Measurements from ENCODE around the gene ANAPC4. TPM values are rescaled to one million over a fixed set of nuclear protein-coding genes. Genes with fewer than 3 reads are reported as not detected.

The ANAPC4 gene
- total RNA-seq, 1 donor from 2014 or later: 41.3 TPM

DNA sequence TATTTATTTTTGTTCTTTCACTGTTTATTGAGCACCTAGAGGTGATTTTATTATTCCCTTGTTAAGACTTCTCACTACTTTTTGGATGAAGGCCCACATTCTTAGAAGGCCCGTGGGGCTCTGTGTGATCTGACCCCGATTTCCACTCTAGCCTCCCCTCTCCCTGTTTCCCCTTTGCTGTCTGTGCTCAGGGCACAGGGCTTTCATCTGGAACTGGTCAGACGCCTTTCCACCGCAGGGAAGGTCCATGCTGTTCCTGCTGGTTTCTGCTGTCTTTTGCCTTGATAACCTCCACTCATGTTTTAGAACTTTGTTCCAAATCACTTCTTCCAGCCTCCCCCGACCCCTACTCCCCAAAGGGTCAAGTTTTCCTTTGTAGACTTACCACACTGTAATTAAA lies 31.3 kb upstream of the ANAPC4 start:
- Mint-ChIP-seq H3K27me3 (ENCODE audit: unreplicated experiment) (peaks cover 1% of the 10 kb centered on the region), H3K36me3 (ENCODE audit: unreplicated experiment) (no peaks in the 10 kb centered on the region), H3K4me1 (ENCODE audit: low read depth, unreplicated experiment) (no peaks in the 10 kb centered on the region), H3K27ac (ENCODE audit: unreplicated experiment) (no peak overlapping the region), H3K4me3 (ENCODE audit: unreplicated experiment) (no peak overlapping the region), H3K9me3 (ENCODE audit: unreplicated experiment) (no peaks in the 10 kb centered on the region)
- TF ChIP-seq, protein P1, sequence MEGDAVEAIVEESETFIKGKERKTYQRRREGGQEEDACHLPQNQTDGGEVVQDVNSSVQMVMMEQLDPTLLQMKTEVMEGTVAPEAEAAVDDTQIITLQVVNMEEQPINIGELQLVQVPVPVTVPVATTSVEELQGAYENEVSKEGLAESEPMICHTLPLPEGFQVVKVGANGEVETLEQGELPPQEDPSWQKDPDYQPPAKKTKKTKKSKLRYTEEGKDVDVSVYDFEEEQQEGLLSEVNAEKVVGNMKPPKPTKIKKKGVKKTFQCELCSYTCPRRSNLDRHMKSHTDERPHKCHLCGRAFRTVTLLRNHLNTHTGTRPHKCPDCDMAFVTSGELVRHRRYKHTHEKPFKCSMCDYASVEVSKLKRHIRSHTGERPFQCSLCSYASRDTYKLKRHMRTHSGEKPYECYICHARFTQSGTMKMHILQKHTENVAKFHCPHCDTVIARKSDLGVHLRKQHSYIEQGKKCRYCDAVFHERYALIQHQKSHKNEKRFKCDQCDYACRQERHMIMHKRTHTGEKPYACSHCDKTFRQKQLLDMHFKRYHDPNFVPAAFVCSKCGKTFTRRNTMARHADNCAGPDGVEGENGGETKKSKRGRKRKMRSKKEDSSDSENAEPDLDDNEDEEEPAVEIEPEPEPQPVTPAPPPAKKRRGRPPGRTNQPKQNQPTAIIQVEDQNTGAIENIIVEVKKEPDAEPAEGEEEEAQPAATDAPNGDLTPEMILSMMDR (IDR thresholded peaks at IDR 0.05; ENCODE audit: partially characterized antibody, unreplicated experiment): no peak
- no peak for DNase-seq

DNA sequence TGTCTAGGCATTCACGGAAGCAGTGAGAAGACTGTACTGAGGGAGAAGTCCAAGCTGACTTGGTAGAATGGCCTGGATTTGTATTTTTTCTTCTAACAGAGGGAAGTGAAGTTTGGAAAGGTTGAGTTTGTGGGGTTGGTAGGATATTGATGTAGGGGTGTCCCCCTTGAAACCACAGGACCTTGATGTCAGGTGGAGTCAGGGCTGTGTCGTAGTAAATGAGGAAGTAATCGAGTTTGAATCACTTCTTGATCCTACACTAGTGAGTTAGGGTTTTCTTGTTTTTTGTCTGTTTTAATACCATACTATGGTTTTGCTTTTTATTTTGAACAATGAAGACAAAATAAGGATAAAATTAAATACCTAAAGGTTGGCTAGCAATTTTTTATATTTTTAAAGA lies 30.1 kb upstream of the ANAPC4 start:
- Mint-ChIP-seq H3K4me3 (ENCODE audit: unreplicated experiment) (no peak overlapping the region), H3K27me3 (ENCODE audit: unreplicated experiment) (no peaks in the 10 kb centered on the region), H3K4me1 (ENCODE audit: low read depth, unreplicated experiment) (no peaks in the 10 kb centered on the region), H3K36me3 (ENCODE audit: unreplicated experiment) (no peaks in the 10 kb centered on the region), H3K9me3 (ENCODE audit: unreplicated experiment) (no peaks in the 10 kb centered on the region), H3K27ac (ENCODE audit: unreplicated experiment) (no peak overlapping the region)
- DNase-seq: no peak
- TF ChIP-seq, protein P1 (IDR thresholded peaks at IDR 0.05; ENCODE audit: partially characterized antibody, unreplicated experiment): no peak

DNA sequence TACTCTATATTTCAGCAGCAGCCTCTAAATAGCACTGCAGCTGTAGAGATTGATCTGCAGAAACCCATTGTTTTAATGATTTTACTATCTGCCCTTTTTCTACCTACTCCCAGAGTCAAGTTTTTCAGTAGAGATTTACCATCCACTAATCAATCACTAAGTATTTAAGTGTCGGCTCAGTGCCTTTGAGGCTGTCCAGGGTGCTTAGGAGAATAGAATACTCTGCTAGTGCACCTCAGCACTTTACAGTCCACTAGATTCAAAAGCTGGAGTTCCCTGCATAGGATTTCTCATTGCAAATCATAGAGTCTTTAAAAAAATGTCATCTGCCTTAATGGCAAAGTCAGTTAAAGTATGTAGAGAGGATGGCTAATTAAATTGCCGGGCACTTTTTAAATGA lies 29.6 kb upstream of the ANAPC4 start:
- Mint-ChIP-seq H3K9me3 (ENCODE audit: unreplicated experiment) (no peaks in the 10 kb centered on the region), H3K4me1 (ENCODE audit: low read depth, unreplicated experiment) (no peaks in the 10 kb centered on the region), H3K36me3 (ENCODE audit: unreplicated experiment) (no peaks in the 10 kb centered on the region), H3K27ac (ENCODE audit: unreplicated experiment) (no peak overlapping the region), H3K4me3 (ENCODE audit: unreplicated experiment) (no peak overlapping the region), H3K27me3 (ENCODE audit: unreplicated experiment) (no peaks in the 10 kb centered on the region)
- DNase-seq: no peak
- TF ChIP-seq, protein P1 (IDR thresholded peaks at IDR 0.05; ENCODE audit: partially characterized antibody, unreplicated experiment): no peak

DNA sequence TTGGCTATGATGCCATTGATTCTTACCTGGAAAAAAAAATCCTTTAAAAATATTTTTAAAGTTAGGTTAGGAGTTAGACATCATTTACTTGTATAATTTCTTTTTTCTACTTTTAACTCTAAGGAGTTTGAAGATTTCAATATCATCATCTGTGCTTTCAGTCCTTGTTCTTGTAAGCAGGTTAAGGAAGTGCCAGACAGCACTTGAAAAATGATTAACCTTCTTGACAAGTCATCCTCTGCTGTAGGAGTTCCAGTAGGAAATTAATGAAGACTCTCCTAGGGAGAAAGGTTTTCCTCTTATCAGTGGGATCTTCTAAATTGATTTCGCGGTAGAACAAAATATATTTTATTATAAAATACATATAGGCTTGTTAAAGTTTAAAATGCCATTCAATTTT lies 29.1 kb upstream of the ANAPC4 start:
- H3K27me3 Mint-ChIP-seq (ENCODE audit: unreplicated experiment): no peaks in the 10 kb centered on the region
- no peak overlapping the region for H3K27ac Mint-ChIP-seq (ENCODE audit: unreplicated experiment)
- H3K4me3 Mint-ChIP-seq (ENCODE audit: unreplicated experiment): no peak overlapping the region
- no peak for DNase-seq
- TF ChIP-seq, protein P1 (IDR thresholded peaks at IDR 0.05; ENCODE audit: partially characterized antibody, unreplicated experiment): no peak
- no peaks in the 10 kb centered on the region for H3K9me3 Mint-ChIP-seq (ENCODE audit: unreplicated experiment)
- H3K36me3 Mint-ChIP-seq (ENCODE audit: unreplicated experiment): no peaks in the 10 kb centered on the region
- no peaks in the 10 kb centered on the region for H3K4me1 Mint-ChIP-seq (ENCODE audit: low read depth, unreplicated experiment)

DNA sequence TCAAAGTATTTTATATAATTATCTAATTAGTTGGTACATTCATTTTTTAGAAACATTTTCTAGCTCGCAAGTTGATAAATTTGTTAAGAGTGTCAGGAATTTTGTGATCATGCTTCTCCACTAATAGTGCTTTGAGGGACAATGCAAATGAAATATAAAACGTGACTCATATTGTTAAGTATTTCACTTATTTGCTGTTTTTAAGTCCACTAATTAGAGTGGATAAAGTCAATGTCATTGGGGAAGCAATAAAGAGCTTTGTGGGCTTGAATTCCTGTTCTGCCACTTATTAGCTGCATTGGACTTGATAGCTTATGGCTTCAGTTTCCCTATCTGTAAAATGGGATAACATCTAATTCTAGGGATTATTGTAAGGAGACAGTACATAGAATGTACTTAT lies 26.5 kb upstream of the ANAPC4 start:
- H3K27ac Mint-ChIP-seq (ENCODE audit: unreplicated experiment): no peak overlapping the region
- no peaks in the 10 kb centered on the region for H3K9me3 Mint-ChIP-seq (ENCODE audit: unreplicated experiment)
- TF ChIP-seq, protein P1 (IDR thresholded peaks at IDR 0.05; ENCODE audit: partially characterized antibody, unreplicated experiment): no peak
- H3K36me3 Mint-ChIP-seq (ENCODE audit: unreplicated experiment): no peaks in the 10 kb centered on the region
- peaks cover 2% of the 10 kb centered on the region for H3K27me3 Mint-ChIP-seq (ENCODE audit: unreplicated experiment)
- no peak for DNase-seq
- H3K4me1 Mint-ChIP-seq (ENCODE audit: low read depth, unreplicated experiment): no peaks in the 10 kb centered on the region
- no peak overlapping the region for H3K4me3 Mint-ChIP-seq (ENCODE audit: unreplicated experiment)
